Left lobe of liver (tissue), 2 donors: Measurements from ENCODE around the gene ZFPM1. TPM values are rescaled to one million over a fixed set of nuclear protein-coding genes. Genes with fewer than 3 reads are reported as not detected.
"Not testable (repeated sequence)": the region's sequence is repeated elsewhere in the genome, so short reads cannot be mapped to it uniquely, and the experiment has no call there.

Experiments used
- ATAC-seq: fragments of 200-7000 bp; cut with Tn5 transposase; one replicate; pipeline ENCODE4 v1.9.1; 2020; ENCODE audit warnings: mild to moderate bottlenecking, moderate library complexity
- DNase-seq: peaks from one replicate; pipeline ENCODE4 v3.0.0-alpha.2; 2020; ENCODE audit warnings: low spot score
- total RNA-seq: library from RNA; stranded (reverse); gene quantifications from one replicate; pipeline ENCODE4 v1.2.1, GENCODE V29; 2021
- donor health status: DM: no; HTN: no; CAD: no; lungs with moderate emphysema.
- donor health status: DM: no; HTN: yes; CAD: no.

The ZFPM1 gene
- total RNA-seq, result 14.6 TPM

DNA sequence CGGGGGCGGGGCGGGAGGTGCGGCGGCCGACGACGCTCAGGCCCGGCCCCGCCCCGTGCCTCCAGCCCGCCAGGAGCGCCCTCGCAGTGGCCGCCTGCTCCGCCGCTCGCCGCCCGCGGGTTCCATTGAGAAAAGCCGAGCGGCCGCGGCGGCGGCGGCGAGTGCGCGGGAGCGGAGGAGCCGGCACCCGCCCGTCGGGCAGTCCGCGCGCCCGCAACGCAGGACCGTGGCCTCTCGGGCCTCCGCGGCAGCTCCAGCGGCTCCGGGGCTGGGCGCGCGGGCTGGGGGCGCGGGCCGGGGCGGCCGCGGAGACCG is at the start of gene ZFPM1:
TSS of gene ZFPM1 (plus strand) at position 64 of the 315 bp plus-strand sequence. CDS start 359 bp downstream, outside the sequence.
- ATAC-seq, result no peak
- DNase-seq, result no peak

DNA sequence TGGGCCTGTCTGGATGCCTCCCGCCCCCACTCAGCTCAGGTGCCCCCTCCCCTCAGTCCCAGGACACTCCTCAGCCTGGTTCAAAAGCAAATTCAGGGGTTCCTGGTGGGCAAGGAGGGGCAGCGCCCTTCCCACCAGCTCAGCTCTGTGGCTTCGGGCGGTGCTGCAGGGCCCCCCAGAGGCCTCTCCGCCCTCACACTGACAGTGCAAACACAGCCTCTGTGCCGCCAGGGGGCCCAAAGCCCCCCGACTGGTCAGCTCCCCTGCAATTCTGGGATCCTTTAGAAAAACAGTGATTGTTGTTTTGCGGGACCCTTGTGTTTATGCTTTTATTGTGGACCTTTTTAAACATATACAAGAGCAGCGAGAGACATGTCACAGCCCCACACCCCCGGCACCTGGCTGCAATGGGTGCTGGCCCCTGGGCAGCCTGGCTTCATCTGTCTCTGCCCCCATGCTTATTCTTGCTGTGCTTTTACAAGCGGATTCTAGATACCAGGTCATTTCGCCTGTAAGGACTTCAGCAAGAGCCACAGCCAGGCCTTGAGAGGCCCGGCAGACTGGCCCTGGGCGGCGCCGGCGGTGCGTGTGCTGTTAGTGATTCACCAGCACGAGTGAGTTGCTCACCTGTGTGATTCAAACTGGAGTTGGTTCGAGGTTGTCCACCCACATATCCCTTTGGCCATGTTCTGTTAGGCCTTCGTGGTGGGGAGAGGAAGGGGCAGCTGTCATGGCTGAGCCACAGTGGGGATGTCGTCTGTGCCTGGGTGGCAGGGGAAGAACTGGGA is 49.1 kb upstream of the ZFPM1 start:
- ATAC-seq, result no peak
- DNase-seq, result no peak

DNA sequence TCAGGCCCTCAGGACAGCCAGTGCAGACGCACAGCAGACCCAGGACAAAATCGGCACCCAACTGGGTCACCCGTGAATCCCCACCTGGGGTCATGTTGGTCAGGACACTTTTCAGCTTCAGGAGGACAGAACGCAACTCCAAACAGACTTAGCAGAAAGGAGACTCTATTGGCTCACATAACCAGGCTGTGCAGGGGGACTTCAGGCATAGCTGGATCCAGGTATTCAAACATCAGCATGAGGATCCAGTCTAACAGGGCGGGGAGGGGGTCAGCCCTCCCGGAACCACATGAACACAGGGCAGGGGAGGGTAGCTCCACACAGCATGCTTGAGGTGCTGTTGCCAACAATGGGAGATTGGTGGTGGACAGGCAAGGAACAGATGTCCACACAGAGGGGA is 48.3 kb upstream of the ZFPM1 start:
- no peak for ATAC-seq

GRCh38 chr16:88405216-88406060 is 47.6 kb upstream of the ZFPM1 start:
- ATAC-seq (no peak), DNase-seq (no peak)

More for the DNA sequence above, 48.3 kb upstream of the ZFPM1 start:
- no peak for DNase-seq

- no peak for ATAC-seq
- no peak for DNase-seq
Observed at GRCh38 chr16:88406096-88407041, 46.7 kb upstream of the ZFPM1 start.

GRCh38 chr16:88407042-88407420 is 46.0 kb upstream of the ZFPM1 start:
- DNase-seq (no peak), ATAC-seq (no peak)

- ATAC-seq (no peak), DNase-seq (no peak)
Observed at GRCh38 chr16:88407807-88408206, 45.3 kb upstream of the ZFPM1 start.

DNA sequence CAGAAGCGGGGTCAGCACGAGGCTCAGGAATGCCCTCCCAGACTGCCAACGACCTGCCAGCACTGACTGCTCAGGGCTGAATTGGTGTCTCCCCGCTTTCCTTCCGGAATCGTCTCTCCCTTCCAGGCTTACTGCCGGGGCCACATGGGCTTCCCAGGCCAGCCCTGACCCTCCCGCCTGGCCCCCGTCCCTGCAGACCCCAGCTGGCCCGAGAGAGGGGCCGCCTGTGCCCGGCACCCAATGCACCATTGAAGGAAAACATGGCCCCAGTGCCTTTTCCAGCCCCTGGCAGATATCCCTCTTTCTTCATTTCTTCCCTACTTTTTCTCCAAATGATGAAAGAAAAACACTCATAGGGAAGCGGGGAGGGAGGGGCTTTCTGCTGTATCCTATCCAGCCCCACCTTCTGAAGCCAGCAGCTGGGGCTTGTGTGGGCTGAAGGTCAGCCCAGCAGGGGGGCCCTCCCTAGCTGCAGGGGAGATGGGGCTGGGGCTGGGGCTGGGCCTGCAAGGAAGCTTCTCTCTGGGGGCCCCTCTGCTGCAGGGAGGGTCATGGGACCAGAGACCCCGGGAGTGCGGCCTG is 44.4 kb upstream of the ZFPM1 start:
- ATAC-seq, result no peak
- DNase-seq, result no peak

DNA sequence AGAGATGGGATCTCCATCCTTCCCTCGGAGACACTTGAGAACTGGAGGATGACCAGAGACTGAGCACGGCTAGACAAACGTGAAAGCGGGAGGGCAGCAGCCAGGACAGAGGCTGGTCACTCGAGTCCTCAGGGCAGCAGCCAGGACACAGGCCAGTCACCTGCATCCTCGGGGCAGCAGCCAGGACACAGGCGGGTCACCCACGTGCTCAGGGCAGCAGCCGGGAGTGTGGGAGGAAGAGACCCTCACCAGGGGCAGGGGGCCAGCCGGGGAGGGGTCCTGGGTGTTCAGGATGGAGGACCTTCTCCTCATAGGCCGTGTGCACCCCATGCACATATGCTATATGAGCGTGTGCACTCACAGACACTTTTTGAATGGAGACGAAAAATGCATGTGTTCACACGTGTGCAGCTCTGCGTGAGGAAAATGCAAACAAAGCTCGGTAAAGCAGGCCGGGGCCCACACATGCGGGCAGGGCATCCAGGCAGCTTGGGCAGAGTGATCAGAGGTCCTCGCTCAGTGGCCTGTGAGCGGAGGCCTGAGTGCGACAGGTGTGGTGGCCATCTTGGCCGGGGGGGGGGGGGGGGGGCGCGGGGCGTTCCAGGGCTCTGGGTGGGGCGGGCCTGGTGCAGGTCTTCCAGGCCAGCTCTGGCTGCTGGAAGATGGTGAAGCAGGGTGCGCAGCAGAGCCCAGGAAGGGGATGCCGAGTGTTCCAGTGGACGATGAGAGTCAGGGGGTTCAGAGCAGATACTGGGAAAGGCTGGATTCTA is 43.6 kb upstream of the ZFPM1 start:
- no peak for DNase-seq
- ATAC-seq, result no peak

- ATAC-seq, DNase-seq: not testable (repeated sequence)
Observed at GRCh38 chr16:88410297-88410968, 42.6 kb upstream of the ZFPM1 start.

GRCh38 chr16:88411951-88412576 is 41.0 kb upstream of the ZFPM1 start:
- DNase-seq, result no peak
- ATAC-seq, result peak; percentile 59

DNA sequence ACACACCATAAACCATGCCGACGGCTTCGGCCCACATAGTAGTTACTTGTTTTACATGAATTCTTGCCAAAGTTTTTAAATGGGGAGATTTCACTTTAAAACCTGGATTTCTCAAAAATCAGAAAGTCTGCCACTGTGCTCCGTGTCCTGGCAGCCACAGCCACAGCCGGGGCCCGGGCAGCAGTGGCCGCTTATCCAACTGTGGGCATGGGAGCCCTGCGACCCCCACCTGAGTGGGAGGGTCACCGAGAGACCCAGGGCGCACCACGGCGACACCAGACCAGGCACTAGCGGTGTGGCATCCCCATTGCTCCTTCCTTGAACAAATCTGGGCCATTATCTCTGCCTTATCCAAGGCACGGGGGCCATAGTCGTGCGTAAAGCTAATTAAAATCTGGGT is 40.3 kb upstream of the ZFPM1 start:
- no peak for ATAC-seq

DNA sequence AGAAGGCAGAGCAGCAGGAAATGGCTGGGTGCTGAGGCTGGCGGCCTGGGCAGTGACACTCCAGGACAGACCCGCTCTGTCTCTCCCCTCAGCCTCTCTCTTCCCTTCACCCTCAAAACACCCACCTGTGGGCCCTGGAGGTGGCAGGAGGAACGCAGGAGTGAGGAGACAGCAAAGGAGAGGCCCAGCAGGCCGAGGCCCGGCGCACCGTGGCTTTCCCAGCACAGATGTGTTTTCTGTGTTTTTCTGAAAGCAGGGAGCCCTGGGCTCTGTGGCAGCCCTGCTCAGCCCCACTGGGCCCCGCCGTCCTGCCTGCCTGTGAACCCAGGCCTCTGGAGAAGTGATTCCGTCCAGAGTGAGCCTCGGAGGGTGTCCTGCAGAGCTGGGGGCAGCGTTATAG is 39.8 kb upstream of the ZFPM1 start:
- ATAC-seq, result no peak

More for the DNA sequence above, 40.3 kb upstream of the ZFPM1 start:
- DNase-seq, result no peak

GRCh38 chr16:88413631-88414030 is 39.4 kb upstream of the ZFPM1 start:
- no peak for DNase-seq
- ATAC-seq, result no peak

More for the DNA sequence above, 39.8 kb upstream of the ZFPM1 start:
- no peak for DNase-seq

DNA sequence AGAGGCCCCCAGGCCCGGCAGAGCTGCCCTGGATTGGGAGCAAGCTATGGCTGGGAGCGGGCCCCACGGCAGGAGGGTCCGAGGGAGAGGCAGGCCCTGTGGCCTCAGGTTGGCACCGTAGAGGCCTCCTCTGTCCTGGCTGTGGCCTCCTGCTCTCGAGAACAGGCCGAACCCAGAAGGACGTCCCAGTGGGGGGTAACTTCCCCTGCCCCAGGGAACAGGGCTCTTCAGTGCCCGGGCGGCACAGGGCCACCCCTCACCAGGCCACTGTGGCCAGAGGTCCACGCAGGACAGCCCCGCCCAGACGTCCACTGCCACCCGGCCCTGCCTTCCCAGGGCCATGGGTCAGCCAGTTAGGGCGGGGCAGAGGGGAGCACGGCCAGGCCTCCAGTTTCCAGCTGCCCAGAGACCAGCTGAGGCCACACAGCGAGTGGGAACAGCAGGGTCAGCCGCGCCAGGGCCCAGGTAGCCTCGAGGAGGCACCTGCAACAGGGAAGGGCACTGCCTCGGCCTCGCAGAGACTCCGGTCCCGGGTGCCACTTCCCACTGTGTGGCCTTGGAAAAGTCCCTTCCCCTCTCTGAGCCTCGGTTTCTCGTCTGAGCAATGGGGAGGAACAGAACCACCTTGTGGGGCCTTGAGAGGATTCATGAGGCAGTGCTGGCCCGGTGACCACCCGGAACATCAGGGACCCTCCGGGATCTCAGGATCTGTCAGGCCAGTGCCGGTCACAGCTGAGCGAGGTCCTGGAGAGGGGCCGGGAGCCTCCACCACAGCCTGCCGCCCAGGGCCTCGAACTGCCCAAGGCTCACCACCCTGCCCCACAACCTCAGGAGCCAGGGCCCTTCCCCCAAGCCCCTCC is 38.3 kb upstream of the ZFPM1 start:
- DNase-seq, result no peak
- no peak for ATAC-seq

DNA sequence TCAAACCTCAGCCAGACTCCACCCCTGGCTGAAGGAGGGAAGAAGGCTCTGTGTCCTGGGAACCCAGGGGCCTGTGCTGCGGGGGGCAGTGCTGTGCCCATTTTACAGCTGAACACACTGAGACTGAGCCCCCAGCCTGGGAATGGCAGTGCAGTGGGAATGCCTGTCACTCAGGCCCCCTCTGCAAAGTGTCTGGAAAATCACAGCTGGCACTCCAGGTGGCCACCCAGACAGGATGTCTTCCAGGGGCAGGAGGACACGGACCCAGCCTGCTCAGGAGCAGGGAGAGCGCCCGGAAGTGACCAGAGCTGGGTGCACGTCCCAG is 37.7 kb upstream of the ZFPM1 start:
- DNase-seq (no peak), ATAC-seq (no peak)

DNA sequence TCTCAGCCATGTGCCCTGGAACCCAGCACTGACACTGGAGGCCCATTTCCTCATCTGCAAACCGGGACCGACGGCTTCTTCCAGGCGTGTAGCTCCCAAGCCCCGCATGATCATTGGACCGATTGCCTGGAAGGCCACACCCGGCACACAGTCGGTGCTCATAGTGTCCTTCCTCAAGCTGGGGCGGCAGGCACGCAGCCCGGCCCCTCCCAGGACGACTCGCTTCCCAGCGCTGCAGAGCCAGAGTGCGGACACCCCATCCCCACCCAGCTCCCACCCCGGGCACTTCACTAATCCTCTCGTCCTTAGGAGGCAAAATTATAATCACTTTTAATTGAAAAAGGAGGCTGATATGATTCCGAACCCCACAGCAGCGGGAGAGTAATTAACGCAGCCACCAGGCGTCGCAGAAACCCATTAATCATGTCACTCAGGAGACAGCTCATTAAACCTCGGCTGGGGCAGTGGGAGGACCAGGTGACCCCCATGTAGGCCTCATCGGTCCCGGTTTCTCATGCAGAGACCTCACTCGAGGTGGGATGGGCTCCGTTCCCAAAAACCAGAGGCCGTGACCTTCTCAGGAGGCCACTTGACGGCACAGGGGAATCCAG is 37.3 kb upstream of the ZFPM1 start:
- ATAC-seq (no peak), DNase-seq (no peak)

GRCh38 chr16:88416686-88417085 is 36.4 kb upstream of the ZFPM1 start:
- ATAC-seq, result no peak
- no peak for DNase-seq
